IPS DF 6.9 (cell line): ENCODE data around the gene MAB21L1.

Experiments
- DNase-seq: peaks from one replicate; pipeline ENCODE4 v3.0.0-alpha.2; 2013; ENCODE audit warnings: low read depth, low spot score
- H3K27ac ChIP-seq: one replicate; pipeline ENCODE4 v1.5.1; 2013; ENCODE audit warnings: low read length, control low read depth
- H3K27me3 ChIP-seq: 2 replicates; pipeline ENCODE4 v1.6.1; 2013; ENCODE audit warnings: mild to moderate bottlenecking, low read length; ENCODE audit not compliant: control insufficient read depth, insufficient read depth
- H3K36me3 ChIP-seq: 2 replicates; pipeline ENCODE4 v1.6.1; 2013; ENCODE audit warnings: low read length; ENCODE audit not compliant: control insufficient read depth, insufficient read depth
- H3K4me1 ChIP-seq: 2 replicates; pipeline ENCODE4 v1.6.1; 2013; ENCODE audit warnings: low read length; ENCODE audit not compliant: control insufficient read depth, insufficient read depth
- H3K4me3 ChIP-seq: 2 replicates; pipeline ENCODE4 v1.5.1; 2013; ENCODE audit warnings: mild to moderate bottlenecking, low read length
- H3K9me3 ChIP-seq: 2 replicates; pipeline ENCODE4 v1.6.1; 2013; ENCODE audit warnings: low read length, inconsistent platforms; ENCODE audit not compliant: control insufficient read depth, insufficient read depth
- WGBS: extraction: QIAGEN DNeasy Blood & Tissue Kit; methylation state at CpG from one replicate; pipeline ENCODE4 v1.1.7; 2013; ENCODE audit warnings: mixed read lengths, missing lambda C conversion rate; ENCODE audit not compliant: insufficient read length, insufficient coverage; 5-methylcytosine and 5-hydroxymethylcytosine counted together

Gene MAB21L1

DNA sequence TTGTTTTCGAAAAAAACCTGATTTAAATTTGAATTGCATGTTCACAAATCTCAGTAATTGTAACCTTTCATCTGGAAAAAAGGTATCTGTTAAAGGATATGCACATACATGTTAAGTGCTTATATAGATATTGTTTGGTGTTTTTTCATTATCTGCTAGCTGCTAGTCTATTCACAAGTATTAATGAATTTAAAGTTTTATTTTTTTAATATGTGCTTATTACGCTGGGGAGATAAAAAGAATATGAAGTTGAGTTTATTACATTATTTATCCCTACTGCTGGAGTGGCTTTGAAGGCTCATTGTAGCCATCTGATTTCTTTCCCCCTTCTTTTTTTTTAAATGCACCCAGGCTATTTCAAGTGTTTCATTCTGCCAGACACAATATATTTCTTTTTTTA, 3.9 kb upstream of the MAB21L1 start:
- no CpG with 5 or more reads among the region's 2 CpGs for WGBS
- no peak for DNase-seq
- Histone ChIP-seq H3K9me3 (no peaks in the 10 kb centered on the region), H3K36me3 (no peaks in the 10 kb centered on the region), H3K27ac (no peak overlapping the region), H3K4me1 (no peaks in the 10 kb centered on the region), H3K4me3 (no peak overlapping the region), H3K27me3 (peaks cover 32% of the 10 kb centered on the region)

DNA sequence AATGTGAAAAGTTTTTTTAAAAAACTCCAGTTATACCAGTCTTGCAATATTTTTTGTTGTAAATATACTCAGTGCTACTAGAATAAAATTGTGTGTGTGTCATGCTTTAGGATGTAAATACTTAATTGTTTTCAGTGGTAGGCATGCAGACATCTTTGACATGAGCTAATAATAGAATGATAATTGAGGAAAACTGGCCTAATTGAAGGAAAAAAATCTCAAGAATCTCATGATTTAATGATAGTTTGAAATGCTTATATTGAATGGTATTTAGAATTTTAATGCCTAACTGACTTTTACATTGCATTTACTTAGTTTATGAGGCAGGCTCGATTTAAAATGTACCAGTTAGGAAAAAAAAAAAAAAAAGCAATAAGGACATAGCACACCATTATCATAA, 3.2 kb upstream of the MAB21L1 start:
- Histone ChIP-seq H3K4me3 (no peak overlapping the region), H3K4me1 (no peaks in the 10 kb centered on the region), H3K27me3 (peaks cover 36% of the 10 kb centered on the region), H3K27ac (no peak overlapping the region), H3K9me3 (no peaks in the 10 kb centered on the region), H3K36me3 (no peaks in the 10 kb centered on the region)
- DNase-seq, result no peak
- no CpG with 5 or more reads among the region's 1 CpG for WGBS

DNA sequence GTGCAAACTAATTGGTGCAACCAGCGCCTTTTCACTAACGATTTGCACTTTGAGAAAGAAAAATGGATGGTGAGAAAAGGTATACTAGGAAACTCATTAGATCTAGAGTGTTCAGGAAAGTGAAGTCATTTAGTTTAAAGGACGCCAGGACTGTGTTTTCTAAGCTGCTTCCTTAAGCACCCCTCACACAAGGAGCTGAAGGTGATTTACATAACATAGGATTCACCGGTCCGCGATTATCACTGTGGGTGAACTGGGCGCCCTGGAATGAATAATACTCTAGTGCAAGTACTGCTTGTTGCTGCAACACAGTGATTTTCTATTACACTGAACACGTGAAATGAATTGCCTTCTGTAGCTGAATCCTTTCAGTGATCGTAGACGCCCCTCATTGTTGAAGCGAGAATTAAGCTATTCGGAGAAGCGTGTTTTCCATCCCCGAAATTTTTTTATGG, 2.6 kb upstream of the MAB21L1 start:
- WGBS, result no CpG with 5 or more reads among the region's 14 CpGs
- Histone ChIP-seq H3K9me3 (no peaks in the 10 kb centered on the region), H3K4me3 (peak overlapping the region; percentile 13; the same call in 1 of the 2 replicates), H3K27ac (no peak overlapping the region), H3K36me3 (no peaks in the 10 kb centered on the region), H3K4me1 (no peaks in the 10 kb centered on the region), H3K27me3 (peaks cover 39% of the 10 kb centered on the region)
- no peak for DNase-seq

- H3K27ac ChIP-seq, result no peak overlapping the region
These were observed 2.0 kb upstream of the MAB21L1 start for GRCh38 chr13:35478271-35479037.

GRCh38 chr13:35477386-35477946, 977 bp upstream of the MAB21L1 start:
- Histone ChIP-seq H3K27ac (no peak overlapping the region), H3K4me3 (no peak overlapping the region), H3K27me3 (peaks cover 42% of the 10 kb centered on the region), H3K9me3 (no peaks in the 10 kb centered on the region), H3K4me1 (no peaks in the 10 kb centered on the region), H3K36me3 (no peaks in the 10 kb centered on the region)
- no CpG with 5 or more reads among the region's 5 CpGs for WGBS
- DNase-seq, result no peak

More at GRCh38 chr13:35478271-35479037, 2.0 kb upstream of the MAB21L1 start:
- H3K27me3 ChIP-seq, result peaks cover 39% of the 10 kb centered on the region
- no peak for DNase-seq
- no peaks in the 10 kb centered on the region for H3K36me3 ChIP-seq
- WGBS, result no CpG with 5 or more reads among the region's 51 CpGs
- no peaks in the 10 kb centered on the region for H3K4me1 ChIP-seq
- peak overlapping the region; percentile 13; the same call in 1 of the 2 replicates for H3K4me3 ChIP-seq
- no peaks in the 10 kb centered on the region for H3K9me3 ChIP-seq

DNA sequence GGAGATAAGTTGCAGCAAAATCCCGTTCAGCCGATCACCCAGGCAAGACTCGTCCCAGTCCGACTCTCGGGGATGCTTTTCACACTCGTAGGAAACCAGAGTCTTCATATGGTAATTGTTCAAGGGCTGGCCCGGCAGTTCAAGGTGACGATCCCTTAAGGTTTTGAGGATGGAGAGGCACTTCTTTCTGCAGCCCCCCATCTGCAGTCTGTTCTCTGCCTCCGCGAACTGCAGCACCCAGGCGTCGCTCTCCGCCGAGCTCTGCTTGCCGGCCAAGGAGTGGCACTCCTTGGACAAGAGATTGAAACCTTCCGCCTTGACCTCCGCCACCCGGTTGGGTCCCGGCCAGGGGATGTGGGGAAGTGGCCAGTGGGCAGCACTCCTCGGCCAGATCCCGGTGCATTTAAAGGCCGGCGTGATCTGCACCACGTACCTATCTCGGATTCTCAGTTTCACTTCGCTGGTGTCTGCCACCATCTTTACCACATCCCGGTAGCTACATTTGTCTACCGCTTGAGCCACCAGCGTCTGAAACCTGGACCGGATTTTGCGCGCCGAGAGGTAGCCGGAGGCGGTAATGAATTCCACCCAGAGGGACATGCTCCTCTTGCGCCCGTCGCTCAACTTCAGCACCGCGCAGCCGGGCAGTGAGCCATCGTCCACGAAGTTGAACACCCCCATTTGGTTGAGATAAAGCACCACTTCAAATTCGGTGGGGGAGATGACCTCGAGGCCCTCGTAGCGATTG, 1.1 kb downstream of the MAB21L1 start:
- no peak overlapping the region for H3K27ac ChIP-seq
- no peaks in the 10 kb centered on the region for H3K4me1 ChIP-seq
- DNase-seq, result no peak
- peaks cover 54% of the 10 kb centered on the region for H3K27me3 ChIP-seq
- no peaks in the 10 kb centered on the region for H3K36me3 ChIP-seq
- peak overlapping the region; percentile 34; the same call in 1 of the 2 replicates for H3K4me3 ChIP-seq
- H3K9me3 ChIP-seq, result no peaks in the 10 kb centered on the region
- no CpG with 5 or more reads among the region's 47 CpGs for WGBS

- H3K9me3 ChIP-seq, result no peaks in the 10 kb centered on the region
- H3K27ac ChIP-seq, result no peak overlapping the region
- no peaks in the 10 kb centered on the region for H3K36me3 ChIP-seq
- no CpG with 5 or more reads among the region's 17 CpGs for WGBS
- H3K27me3 ChIP-seq, result peaks cover 54% of the 10 kb centered on the region
- no peak overlapping the region; the same call in 1 of the 2 replicates for H3K4me3 ChIP-seq
- H3K4me1 ChIP-seq, result no peaks in the 10 kb centered on the region
- DNase-seq, result no peak
These were observed 1.8 kb downstream of the MAB21L1 start for GRCh38 chr13:35474496-35475211.

DNA sequence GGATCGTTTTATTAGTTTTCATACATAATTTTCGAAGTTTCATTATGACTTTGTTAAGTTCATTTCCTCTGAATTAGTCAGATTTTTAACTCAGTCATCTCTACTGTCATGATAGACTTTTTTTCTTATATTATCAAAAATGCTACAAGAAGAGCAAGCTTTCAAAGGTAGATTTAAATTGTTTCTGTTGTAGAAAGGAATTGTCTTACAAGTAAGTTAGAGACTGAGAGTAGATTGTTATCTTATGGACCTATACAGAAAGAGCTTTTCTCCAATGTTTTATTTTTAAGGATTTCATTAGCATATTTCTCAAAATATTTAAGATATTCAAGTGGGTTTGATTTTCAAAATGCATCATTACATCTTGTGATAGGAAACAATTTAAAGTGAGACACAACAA, 2.7 kb downstream of the MAB21L1 start:
- H3K9me3 ChIP-seq, result no peaks in the 10 kb centered on the region
- no peak overlapping the region for H3K4me3 ChIP-seq
- no CpG with 5 or more reads among the region's 2 CpGs for WGBS
- H3K4me1 ChIP-seq, result no peaks in the 10 kb centered on the region
- peaks cover 52% of the 10 kb centered on the region for H3K27me3 ChIP-seq
- no peak overlapping the region for H3K27ac ChIP-seq
- no peak for DNase-seq
- H3K36me3 ChIP-seq, result no peaks in the 10 kb centered on the region

- no peaks in the 10 kb centered on the region for H3K9me3 ChIP-seq
- H3K36me3 ChIP-seq, result no peaks in the 10 kb centered on the region
- H3K4me1 ChIP-seq, result no peaks in the 10 kb centered on the region
- no peak for DNase-seq
- no peak overlapping the region for H3K27ac ChIP-seq
- no peak overlapping the region for H3K4me3 ChIP-seq
- H3K27me3 ChIP-seq, result peaks cover 49% of the 10 kb centered on the region
These were observed 3.2 kb downstream of the MAB21L1 start for GRCh38 chr13:35473206-35473775.
